Smooth muscle cell (in vitro differentiated cells): ENCODE measurements around the gene ARHGAP6. TPM values are rescaled to one million over a fixed set of nuclear protein-coding genes. Genes with fewer than 3 reads are reported as not detected.

Experiments
- DNase-seq: peaks from one replicate; lab custom pipeline; 2025; ENCODE audit not compliant: unreplicated experiment; lab: John Stamatoyannopoulos, UW
- H2AFZ ChIP-seq: fragments of 200-600 bp; sonication (generic); 2 replicates; pipeline ENCODE4 v1.6.0; 2016; ENCODE audit warnings: antibody characterized with exemption, low read depth, mild to moderate bottlenecking
- H3F3A ChIP-seq: fragments of 200-600 bp; sonication (generic); 2 replicates; pipeline ENCODE4 v1.6.0; 2017; ENCODE audit warnings: antibody characterized with exemption, low read depth
- H3K27ac ChIP-seq: fragments of 200-600 bp; sonication (generic); 2 replicates; pipeline ENCODE4 v1.5.1; 2016; ENCODE audit warnings: low read depth, mild to moderate bottlenecking
- H3K27me3 ChIP-seq: fragments of 200-600 bp; sonication (generic); 2 replicates; pipeline ENCODE4 v1.6.1; 2016; ENCODE audit warnings: low read depth, mild to moderate bottlenecking
- H3K36me3 ChIP-seq: fragments of 200-600 bp; sonication (generic); 2 replicates; pipeline ENCODE4 v1.5.1; 2016; ENCODE audit warnings: low read depth
- H3K4me1 ChIP-seq: fragments of 200-600 bp; sonication (generic); 2 replicates; pipeline ENCODE4 v1.5.1; 2016; ENCODE audit warnings: low read depth
- H3K4me2 ChIP-seq: fragments of 200-600 bp; sonication (generic); 2 replicates; pipeline ENCODE4 v1.6.0; 2016; ENCODE audit warnings: mild to moderate bottlenecking
- H3K4me3 ChIP-seq: fragments of 200-600 bp; sonication (generic); 2 replicates; pipeline ENCODE4 v1.5.1; 2016; ENCODE audit warnings: mild to moderate bottlenecking
- H3K79me2 ChIP-seq: fragments of 200-600 bp; sonication (generic); 2 replicates; pipeline ENCODE4 v1.6.0; 2016; ENCODE audit warnings: low read depth, mild to moderate bottlenecking
- H3K9ac ChIP-seq: fragments of 200-600 bp; sonication (generic); 2 replicates; pipeline ENCODE4 v1.6.0; 2016; ENCODE audit warnings: low read depth
- H3K9me3 ChIP-seq: fragments of 200-600 bp; sonication (generic); replicated peaks from 2 replicates; pipeline ENCODE4 v1.5.1; 2016; ENCODE audit warnings: low read depth
- H4K20me1 ChIP-seq: fragments of 200-600 bp; sonication (generic); 2 replicates; pipeline ENCODE4 v1.6.0; 2016; ENCODE audit warnings: low read depth
- WGBS: methylation state at CpG from one replicate; pipeline ENCODE4 v1.1.7; 2016; ENCODE audit warnings: low lambda C conversion rate; 5-methylcytosine and 5-hydroxymethylcytosine counted together
- polyA plus RNA-seq: library from polyadenylated mRNA; unstranded; fragments of >200 nt; fragmentation: Nextera tagmentation; extraction: Ambion mirVana; gene quantifications from 2 replicates; pipeline ENCODE4 v1.2.1, GENCODE V29; 2016
- total RNA-seq: library from RNA; depleted of rRNA; stranded (reverse); fragments of >200 nt; gene quantifications from 2 replicates; pipeline ENCODE4 v1.2.3, GENCODE V29; 2014
- TF ChIP-seq, protein P1 (sequence below): fragments of 200-600 bp; sonication (generic); IDR thresholded peaks from 2 replicates; pipeline ENCODE4 v1.5.1; 2017; ENCODE audit warnings: borderline replicate concordance, mild to moderate bottlenecking, antibody characterized with exemption; ENCODE audit not compliant: insufficient read depth, poor library complexity, severe bottlenecking

The ARHGAP6 gene
- total and polyA plus RNA-seq, 2 experiments from 2014 or later = 0.55 to 0.90 TPM

DNA sequence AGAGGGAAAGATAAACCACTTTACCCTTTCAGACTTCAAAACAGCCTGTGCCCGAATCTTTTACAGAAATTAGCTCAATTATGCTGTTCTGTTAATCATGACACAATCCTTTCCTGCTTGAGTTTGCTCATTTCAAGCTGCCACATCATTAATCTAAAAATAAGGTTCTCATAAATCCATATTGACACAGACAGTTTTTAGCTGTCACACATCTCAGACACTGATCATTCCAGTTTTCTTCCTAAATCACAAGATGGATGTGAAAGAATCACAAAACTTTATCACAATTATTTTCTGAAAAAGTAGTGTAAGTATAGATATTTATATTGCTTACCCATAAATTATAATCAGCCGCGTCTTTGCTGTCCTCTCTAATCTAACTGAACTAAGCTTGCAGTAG lies 400.4 kb downstream of the ARHGAP6 start:
- H3K4me3 ChIP-seq = no peak overlapping the region
- no peaks in the 10 kb centered on the region for H3K27me3 ChIP-seq
- no peak for DNase-seq

DNA sequence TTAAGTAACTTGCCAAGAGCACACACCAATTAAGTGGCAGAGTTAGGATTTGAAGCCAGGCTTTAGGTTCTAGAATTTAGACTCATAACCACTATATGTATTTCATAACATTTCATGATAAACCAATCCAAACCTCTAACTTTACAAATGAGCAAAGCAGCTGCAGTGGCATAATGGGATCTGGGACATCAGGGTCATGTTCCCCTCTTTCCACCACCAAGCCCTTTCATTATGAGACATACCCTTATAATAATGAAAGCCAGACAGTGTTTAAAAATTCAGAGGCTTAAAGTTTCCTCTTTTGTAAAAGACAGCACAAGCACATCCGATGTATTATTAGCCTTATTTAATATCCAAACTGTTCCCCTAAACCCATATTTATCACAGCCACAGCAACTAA lies 400.8 kb downstream of the ARHGAP6 start:
- no peaks in the 10 kb centered on the region for H4K20me1 ChIP-seq
- H2AFZ ChIP-seq = no peak overlapping the region
- H3F3A ChIP-seq = no peaks in the 10 kb centered on the region
- TF ChIP-seq, protein P1, sequence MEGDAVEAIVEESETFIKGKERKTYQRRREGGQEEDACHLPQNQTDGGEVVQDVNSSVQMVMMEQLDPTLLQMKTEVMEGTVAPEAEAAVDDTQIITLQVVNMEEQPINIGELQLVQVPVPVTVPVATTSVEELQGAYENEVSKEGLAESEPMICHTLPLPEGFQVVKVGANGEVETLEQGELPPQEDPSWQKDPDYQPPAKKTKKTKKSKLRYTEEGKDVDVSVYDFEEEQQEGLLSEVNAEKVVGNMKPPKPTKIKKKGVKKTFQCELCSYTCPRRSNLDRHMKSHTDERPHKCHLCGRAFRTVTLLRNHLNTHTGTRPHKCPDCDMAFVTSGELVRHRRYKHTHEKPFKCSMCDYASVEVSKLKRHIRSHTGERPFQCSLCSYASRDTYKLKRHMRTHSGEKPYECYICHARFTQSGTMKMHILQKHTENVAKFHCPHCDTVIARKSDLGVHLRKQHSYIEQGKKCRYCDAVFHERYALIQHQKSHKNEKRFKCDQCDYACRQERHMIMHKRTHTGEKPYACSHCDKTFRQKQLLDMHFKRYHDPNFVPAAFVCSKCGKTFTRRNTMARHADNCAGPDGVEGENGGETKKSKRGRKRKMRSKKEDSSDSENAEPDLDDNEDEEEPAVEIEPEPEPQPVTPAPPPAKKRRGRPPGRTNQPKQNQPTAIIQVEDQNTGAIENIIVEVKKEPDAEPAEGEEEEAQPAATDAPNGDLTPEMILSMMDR = no peak
- no peaks in the 10 kb centered on the region for H3K9me3 ChIP-seq
- no peak overlapping the region for H3K4me2 ChIP-seq
- no peak overlapping the region for H3K4me3 ChIP-seq
- H3K27me3 ChIP-seq = no peaks in the 10 kb centered on the region
- WGBS = 59% methylated on average over 1 of the region's 1 CpG
- H3K4me1 ChIP-seq = no peaks in the 10 kb centered on the region
- no peak for DNase-seq
- no peak overlapping the region for H3K9ac ChIP-seq
- no peaks in the 10 kb centered on the region for H3K36me3 ChIP-seq
- no peaks in the 10 kb centered on the region for H3K79me2 ChIP-seq
- no peak overlapping the region for H3K27ac ChIP-seq

More for the DNA sequence above, 400.4 kb downstream of the ARHGAP6 start:
- H3K4me1 ChIP-seq = no peaks in the 10 kb centered on the region
- no peak overlapping the region for H3K9ac ChIP-seq
- H3K27ac ChIP-seq = no peak overlapping the region
- H3K36me3 ChIP-seq = no peaks in the 10 kb centered on the region
- no peaks in the 10 kb centered on the region for H3K79me2 ChIP-seq
- WGBS = 70% methylated on average over 3 of the region's 3 CpGs
- no peaks in the 10 kb centered on the region for H3K9me3 ChIP-seq
- TF ChIP-seq, protein P1 = no peak
- H2AFZ ChIP-seq = no peak overlapping the region
- H3K4me2 ChIP-seq = no peak overlapping the region
- H3F3A ChIP-seq = no peaks in the 10 kb centered on the region
- no peaks in the 10 kb centered on the region for H4K20me1 ChIP-seq

DNA sequence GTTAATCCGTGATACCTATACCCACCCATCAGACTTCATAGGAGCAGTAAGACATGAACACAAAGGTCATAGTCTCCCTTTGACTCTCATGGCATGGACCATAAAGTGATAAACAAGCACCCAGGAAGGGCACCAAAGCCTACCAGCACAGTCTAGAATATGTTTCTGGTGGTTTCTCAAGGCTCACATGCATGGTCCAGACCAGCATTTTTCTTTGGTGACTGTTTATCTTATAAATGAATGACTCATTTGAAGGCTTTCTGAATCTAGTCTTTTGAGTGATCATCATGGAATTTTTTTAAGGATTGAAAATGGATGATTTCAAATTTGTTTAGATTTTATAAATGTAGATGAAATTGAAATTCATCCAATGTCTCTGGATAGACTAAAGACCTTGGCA lies 404.5 kb downstream of the ARHGAP6 start:
- H3K79me2 ChIP-seq = no peaks in the 10 kb centered on the region
- H3K4me3 ChIP-seq = no peak overlapping the region
- no peak overlapping the region for H3K27ac ChIP-seq
- H3F3A ChIP-seq = no peaks in the 10 kb centered on the region
- TF ChIP-seq, protein P1 = no peak
- no peaks in the 10 kb centered on the region for H3K36me3 ChIP-seq
- DNase-seq = no peak
- no peak overlapping the region for H2AFZ ChIP-seq
- WGBS = 95% methylated on average over 1 of the region's 1 CpG
- H3K27me3 ChIP-seq = no peaks in the 10 kb centered on the region
- no peak overlapping the region for H3K4me2 ChIP-seq
- no peaks in the 10 kb centered on the region for H4K20me1 ChIP-seq
- H3K4me1 ChIP-seq = no peaks in the 10 kb centered on the region
- H3K9me3 ChIP-seq = no peaks in the 10 kb centered on the region
- no peak overlapping the region for H3K9ac ChIP-seq

DNA sequence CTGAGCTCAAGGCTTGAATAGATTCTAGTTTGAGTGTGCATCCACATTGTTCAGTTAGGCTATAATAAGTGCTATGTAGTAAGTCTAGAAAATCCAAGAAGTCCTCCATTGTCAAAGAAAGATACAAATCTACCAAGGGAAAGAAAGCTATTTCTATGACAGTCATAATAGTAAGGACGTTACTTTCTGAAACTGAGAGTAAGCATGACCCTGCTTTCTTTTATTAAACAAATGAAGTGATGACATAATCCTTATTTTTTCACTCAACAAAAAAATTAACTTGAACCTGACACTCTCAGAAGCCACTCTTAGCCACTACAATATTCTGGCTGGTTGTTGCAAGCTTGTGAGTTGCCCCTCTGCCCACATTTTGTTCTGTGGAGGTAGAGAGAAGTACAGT lies 406.3 kb downstream of the ARHGAP6 start:
- Histone ChIP-seq H3K27me3 (no peaks in the 10 kb centered on the region), H4K20me1 (no peaks in the 10 kb centered on the region), H3K4me3 (no peak overlapping the region), H3K9me3 (no peaks in the 10 kb centered on the region), H3K4me1 (no peaks in the 10 kb centered on the region), H3K4me2 (no peak overlapping the region), H3K27ac (no peak overlapping the region), H3K9ac (no peak overlapping the region), H3K79me2 (no peaks in the 10 kb centered on the region), H3K36me3 (no peaks in the 10 kb centered on the region), H3F3A (no peaks in the 10 kb centered on the region), H2AFZ (no peak overlapping the region)
- TF ChIP-seq, protein P1 = no peak
- 60% methylated on average over 1 of the region's 1 CpG for WGBS
- no peak for DNase-seq
